Motor neuron (in vitro differentiated cells): ENCODE results near the gene SRSF4. TPM values are rescaled to one million over a fixed set of nuclear protein-coding genes. Genes with fewer than 3 reads are reported as not detected.
"Not testable (repeated sequence)": the region's sequence is repeated elsewhere in the genome, so short reads cannot be mapped to it uniquely, and the experiment has no call there.

Experiments used
- ATAC-seq, 8 experiments: fragments of 200-7000 bp; cut with Tn5 transposase; replicated peaks in 6 of 8; 2 replicates each; pipeline ENCODE4 v1.8.0; 2021; ENCODE audit warnings: mild to moderate bottlenecking in 8 of 8, moderate library complexity in 8 of 8
- H3K27ac ChIP-seq, 2 donors: fragments of 250-450 bp; sonication (Bioruptor Pico); 2 replicates each; pipeline ENCODE4 v1.9.0; 2021; ENCODE audit warnings: antibody characterized with exemption in 2 of 2, mild to moderate bottlenecking in 2 of 2, moderate library complexity in 1 of 2
- H3K4me1 ChIP-seq, 2 donors: fragments of 250-450 bp; sonication (Bioruptor Pico); replicated peaks in 1 of 2; 2 replicates each; pipeline ENCODE4 v1.6.1; 2021; ENCODE audit warnings: antibody characterized with exemption in 2 of 2, mild to moderate bottlenecking in 2 of 2, moderate library complexity in 1 of 2
- H3K4me3 ChIP-seq, 5 donors: fragments of 250-450 bp; sonication (Bioruptor Pico); 2 replicates each; pipeline ENCODE4 v1.9.0; 2021; ENCODE audit warnings: antibody characterized with exemption in 5 of 5, mild to moderate bottlenecking in 5 of 5, moderate library complexity in 4 of 5
- WGBS, 10 experiments: fragments of 450-650 bp; shearing (Covaris generic); methylation state at CpG; one replicate each; pipeline ENCODE4 v1.0.0; 2022; 5-methylcytosine and 5-hydroxymethylcytosine counted together
- in situ Hi-C, 9 experiments: fragments of 400-800 bp; cut with MboI; loops; one replicate each; pipeline ENCODE4 v1.15.0; 2021; ENCODE audit warnings: low sequenced_read_pairs in 9 of 9, low pct_unique_long_range_greater_than_20kb in 2 of 9; ENCODE audit not compliant: unreplicated experiment in 9 of 9
- total RNA-seq, 8 experiments: library from RNA; unstranded; fragments of 300-600 nt; gene quantifications; 2 replicates each; pipeline versions ENCODE4 v1.2.3 to v1.2.4, GENCODE V29; 2022

Gene SRSF4
- total RNA-seq, 8 experiments from 2014 or later, result 43.5 to 98.4 (median 79.6) TPM

DNA sequence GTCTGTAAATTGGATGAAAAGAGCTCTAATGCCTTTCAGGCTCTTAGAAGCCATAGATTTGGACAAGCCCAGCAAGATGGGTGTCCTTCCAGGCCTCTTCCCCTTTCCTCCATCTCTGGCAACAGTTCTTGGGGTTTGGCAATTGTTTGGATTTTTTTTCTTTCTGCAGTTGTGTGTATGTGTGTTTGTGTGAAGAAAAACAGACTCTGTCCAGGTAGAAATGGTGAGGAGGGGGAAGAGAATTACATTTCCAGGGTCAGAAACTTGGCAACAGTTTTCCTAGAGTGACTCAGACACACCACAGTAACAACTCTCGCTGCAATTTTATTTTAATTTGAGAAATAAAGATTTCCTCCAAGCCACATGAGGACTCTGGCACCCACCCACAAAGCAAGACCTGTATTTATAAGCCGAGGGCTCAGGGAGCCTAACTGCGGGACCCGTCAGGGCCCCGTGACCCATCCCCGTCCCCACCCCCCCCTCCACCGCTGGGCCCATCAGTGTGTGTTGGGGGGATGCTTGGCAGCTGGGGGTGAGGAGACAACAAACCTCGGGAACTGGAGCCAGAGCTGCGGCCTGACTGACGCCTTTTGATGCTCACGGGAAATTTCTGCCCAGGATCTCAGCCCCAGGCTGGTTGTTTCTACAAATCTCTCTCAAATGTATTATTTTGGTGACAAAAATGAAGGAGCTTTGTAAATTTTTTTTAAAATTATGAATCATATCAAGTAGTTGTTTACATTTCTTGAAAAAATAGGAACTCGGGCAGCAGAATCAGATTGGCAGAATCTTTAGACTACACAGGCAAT, 62.4 kb downstream of the SRSF4 start:
- Histone ChIP-seq H3K4me3 (no peak overlapping the region), H3K4me1 (peaks cover 0 to 7% of the 10 kb centered on the region in 2 donors), H3K27ac (no peak overlapping the region)
- no peak for ATAC-seq
- in situ Hi-C loops, result no loop called here
- WGBS, 10 experiments, result 60 to 98% (median 80%) methylated on average over 1 to 5 of the region's 12 CpGs; no CpG with 5 or more reads in 3 of the 10 experiments

DNA sequence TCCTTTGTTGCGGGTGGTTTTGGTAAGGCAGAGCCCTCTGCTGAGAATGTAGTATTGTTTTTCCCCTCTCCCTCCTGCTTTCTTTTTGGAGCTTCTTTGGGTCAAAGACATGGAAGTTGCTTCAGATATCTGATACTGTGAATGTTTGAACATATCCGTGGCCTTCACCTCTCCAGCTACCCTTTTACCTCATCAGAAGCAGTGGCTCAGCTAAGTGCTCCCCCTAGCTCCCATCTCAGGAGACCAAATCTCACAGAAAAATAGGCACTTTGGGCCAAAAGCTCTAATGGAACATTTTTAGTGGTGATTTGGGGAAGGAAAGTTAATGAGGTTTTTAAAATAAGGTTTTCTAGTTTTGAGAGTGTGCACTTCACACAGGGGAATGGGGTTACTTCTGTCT, 64.3 kb downstream of the SRSF4 start:
- no peak overlapping the region for H3K4me3 ChIP-seq
- H3K27ac ChIP-seq, result no peak overlapping the region
- in situ Hi-C loops, result no loop called here
- 50 to 100% (median 88%) methylated on average over 1 to 2 of the region's 2 CpGs; no CpG with 5 or more reads in 4 of the 10 experiments for WGBS, 10 experiments
- ATAC-seq, result no peak
- H3K4me1 ChIP-seq, result peaks cover 0 to 3% of the 10 kb centered on the region in 2 donors

DNA sequence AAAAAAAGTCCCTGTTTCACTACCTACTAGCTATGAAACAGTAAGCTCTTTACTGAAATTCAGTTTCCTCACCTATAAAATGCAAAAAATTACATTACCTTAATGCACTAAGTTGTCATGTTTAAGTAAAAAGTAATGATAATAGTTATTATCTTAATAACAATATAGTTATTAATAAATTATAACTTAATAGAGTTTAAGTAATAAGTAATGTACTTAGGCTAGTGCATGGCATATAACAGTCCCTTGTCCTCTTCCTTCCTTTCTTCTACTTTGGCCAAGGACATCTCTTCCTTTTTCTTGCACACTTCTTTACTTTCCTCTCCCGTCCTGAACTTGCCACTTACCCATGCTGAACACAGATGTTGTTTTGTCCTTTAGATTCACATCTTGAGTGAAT, 67.0 kb downstream of the SRSF4 start:
- ATAC-seq, result no peak
- H3K27ac ChIP-seq, result no peak overlapping the region
- in situ Hi-C loops, result no loop called here
- H3K4me3 ChIP-seq, result no peak overlapping the region
- 60 to 100% (median 90%) methylated on average over 1 of the region's 1 CpG; no CpG with 5 or more reads in 3 of the 10 experiments for WGBS, 10 experiments
- no peaks in the 10 kb centered on the region for H3K4me1 ChIP-seq

DNA sequence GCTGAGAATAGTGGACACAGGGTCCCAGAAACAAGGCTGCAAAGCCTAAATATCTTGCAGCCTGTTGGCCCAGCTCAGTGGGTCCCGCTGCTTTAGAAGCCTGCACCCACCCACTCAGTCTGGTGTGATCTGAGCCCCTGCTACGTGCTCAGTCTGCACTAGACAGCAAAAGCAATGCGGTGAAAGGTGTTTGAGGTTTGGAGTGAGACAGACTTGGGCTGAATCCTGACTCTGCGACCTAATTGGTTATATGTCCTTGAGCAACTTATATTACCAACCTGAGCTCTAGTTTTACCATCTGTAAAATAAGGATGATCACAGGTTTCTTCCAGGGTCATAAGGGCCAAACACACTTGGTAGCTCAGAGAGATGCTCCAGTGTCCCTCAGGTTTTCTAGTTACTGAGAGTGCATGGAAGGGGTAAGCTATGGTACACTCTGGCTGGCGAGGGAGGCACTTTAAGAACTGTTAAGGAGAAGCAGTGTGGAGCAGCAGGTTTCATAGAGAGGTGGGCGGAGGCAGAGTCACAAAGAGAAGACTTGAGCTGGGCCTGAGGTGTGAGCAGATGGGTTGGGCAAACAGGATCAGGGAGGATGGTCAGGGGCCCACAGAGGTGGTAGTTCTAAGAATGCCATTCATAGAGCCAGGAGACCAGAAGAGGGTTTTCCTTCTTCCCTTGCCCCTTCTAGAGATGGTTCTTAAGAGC, 68.1 kb downstream of the SRSF4 start:
- Histone ChIP-seq H3K4me3 (no peak overlapping the region), H3K27ac (no peak overlapping the region), H3K4me1 (no peaks in the 10 kb centered on the region)
- in situ Hi-C loops, result no loop called here
- ATAC-seq, result peak in 1 of 8 experiments; percentile 31
- WGBS, 10 experiments, result 77 to 100% (median 81%) methylated on average over 1 to 5 of the region's 6 CpGs; no CpG with 5 or more reads in 3 of the 10 experiments

DNA sequence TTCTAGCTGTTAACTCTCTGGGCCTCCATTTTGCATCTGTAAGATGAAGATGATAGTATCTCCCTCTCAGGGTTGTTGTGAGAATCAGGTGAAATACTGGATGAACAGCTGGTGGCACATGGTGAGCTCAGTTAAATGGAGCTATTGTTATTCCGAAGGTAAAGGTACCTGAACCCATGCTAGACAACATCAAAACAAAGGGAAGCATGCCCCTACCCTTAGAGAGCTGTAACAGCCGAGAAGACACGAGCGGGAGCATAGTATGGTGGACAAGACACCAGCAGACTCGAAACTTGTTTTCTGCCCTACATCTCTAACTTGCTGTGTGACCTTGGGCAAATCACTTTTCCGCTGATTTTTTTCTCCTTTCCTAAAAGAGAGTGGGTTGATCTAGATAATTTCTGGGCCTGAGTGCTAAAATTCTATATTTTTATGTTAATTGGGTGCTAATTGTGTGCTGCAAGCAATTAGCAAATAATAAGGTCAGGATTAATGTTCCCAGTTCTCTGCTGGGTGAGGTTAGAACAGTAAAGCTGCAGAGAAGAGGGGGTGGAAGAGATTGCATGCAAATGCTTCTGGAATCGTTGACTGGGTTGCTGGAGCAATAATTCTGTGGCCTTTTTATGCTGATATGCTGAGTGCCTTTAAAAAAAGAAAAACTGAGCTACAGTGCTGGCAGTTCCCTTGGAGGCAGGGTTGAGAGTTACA, 68.8 kb downstream of the SRSF4 start:
- in situ Hi-C loops, result no loop called here

DNA sequence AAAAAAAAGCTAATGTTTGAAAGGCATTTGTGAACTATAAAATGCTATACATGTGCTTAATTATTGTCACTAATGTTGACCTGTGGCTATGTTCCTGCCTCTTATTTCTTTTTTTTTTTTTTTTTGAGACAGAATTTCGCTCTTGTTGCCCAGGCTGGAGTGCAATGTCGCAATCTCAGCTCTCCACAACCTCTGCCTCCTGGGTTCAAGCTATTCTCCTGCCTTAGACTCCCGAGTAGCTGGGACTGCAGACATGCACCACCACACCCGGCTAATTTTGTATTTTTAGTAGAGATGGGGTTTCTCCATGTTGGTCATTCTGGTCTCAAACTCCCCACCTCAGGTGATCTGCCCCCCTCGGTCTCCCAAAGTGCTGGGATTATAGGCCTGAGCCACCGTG, 73.7 kb downstream of the SRSF4 start:
- H3K4me3 ChIP-seq, H3K4me1 ChIP-seq, ATAC-seq, H3K27ac ChIP-seq, in situ Hi-C loops: not testable (repeated sequence)
- 45 to 100% (median 83%) methylated on average over 1 to 6 of the region's 6 CpGs; no CpG with 5 or more reads in 2 of the 10 experiments for WGBS, 10 experiments

More for the DNA sequence above, 68.8 kb downstream of the SRSF4 start:
- Histone ChIP-seq H3K27ac (no peak overlapping the region), H3K4me3 (no peak overlapping the region), H3K4me1 (no peaks in the 10 kb centered on the region)
- 47 to 85% (median 77%) methylated on average over 2 to 7 of the region's 7 CpGs; no CpG with 5 or more reads in 1 of the 10 experiments for WGBS, 10 experiments
- peak in 3 of 8 experiments; percentile 58 to 93 (median 81) for ATAC-seq

DNA sequence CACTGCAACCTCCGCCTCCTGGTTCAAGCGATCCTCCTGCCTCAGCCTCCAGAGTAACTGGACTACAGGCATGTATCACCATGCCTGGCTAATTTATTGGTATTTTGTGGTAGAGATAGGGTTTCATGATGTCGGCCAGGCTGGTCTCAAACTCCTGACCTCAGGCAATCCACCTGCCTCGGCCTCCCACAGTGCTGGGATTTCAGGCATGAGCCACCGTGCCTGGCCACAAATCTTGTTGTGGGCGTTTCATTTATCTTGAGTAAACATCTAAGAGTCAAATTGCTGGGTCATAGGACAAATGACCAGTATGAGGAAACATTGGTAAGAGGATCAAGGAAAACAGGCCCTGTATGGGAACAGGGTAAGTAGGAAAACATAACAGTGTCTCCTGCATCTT, 75.9 kb downstream of the SRSF4 start:
- no peak overlapping the region for H3K27ac ChIP-seq
- H3K4me1 ChIP-seq, result no peaks in the 10 kb centered on the region
- in situ Hi-C loops, result no loop called here
- ATAC-seq, result no peak
- no peak overlapping the region for H3K4me3 ChIP-seq
- 84 to 100% (median 90%) methylated on average over 1 to 6 of the region's 6 CpGs; no CpG with 5 or more reads in 2 of the 10 experiments for WGBS, 10 experiments

DNA sequence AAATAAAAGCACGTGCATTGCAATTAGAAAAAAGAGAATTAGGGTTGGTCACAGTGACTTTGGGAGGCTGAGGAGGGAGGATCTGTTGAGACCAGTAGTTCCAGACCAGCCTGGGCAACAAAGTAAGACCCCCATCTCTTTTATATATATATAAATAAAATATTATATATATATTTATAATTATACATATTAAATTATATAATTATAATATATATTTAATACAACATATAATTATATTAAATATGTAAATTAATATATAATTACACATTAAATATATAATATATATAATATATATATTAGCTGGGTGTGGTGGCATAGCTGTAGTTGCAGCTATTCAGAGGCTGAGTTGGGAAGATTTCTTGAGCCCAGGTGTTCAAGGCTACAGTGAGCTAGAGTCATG, 81.2 kb downstream of the SRSF4 start:
- WGBS, 10 experiments, result 0 to 100% (median 88%) methylated on average over 1 of the region's 1 CpG; no CpG with 5 or more reads in 1 of the 10 experiments
- Histone ChIP-seq H3K4me1 (peaks cover 0 to 8% of the 10 kb centered on the region in 2 donors), H3K4me3 (no peak overlapping the region), H3K27ac (no peak overlapping the region)
- no peak for ATAC-seq
- in situ Hi-C loops, result no loop called here

DNA sequence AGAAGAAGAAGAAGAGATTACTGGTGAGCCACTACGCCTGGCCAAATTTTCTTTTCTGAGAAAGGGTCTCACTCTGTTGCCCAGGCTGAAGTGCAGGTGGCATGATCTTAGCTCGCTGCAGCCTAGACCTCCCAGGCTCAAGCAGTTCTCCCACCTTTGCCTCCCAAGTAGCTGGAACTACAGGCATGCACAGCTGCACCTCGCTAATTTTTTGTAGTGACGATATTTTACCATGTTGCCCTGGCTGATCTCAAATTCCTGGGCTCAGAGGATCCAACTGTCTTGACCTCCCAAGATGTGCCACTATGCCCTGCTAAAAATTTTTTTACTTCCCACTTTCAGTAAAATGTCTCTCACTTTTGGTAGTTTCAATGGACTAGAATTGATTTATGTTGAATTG, 82.4 kb downstream of the SRSF4 start:
- WGBS, 10 experiments, result 60 to 100% (median 96%) methylated on average over 1 to 4 of the region's 4 CpGs; no CpG with 5 or more reads in 3 of the 10 experiments
- no peak overlapping the region for H3K4me3 ChIP-seq
- no peak for ATAC-seq
- in situ Hi-C loops, result no loop called here
- no peak overlapping the region for H3K27ac ChIP-seq
- H3K4me1 ChIP-seq, result peaks cover 0 to 8% of the 10 kb centered on the region in 2 donors

Other genes with a start within 250 kb of the SRSF4 start
- gene TMEM200B, start 58.0 kb downstream of the SRSF4 start, total RNA-seq, result 1 to 10 TPM in 2 of 8 experiments, under 1 TPM in 6; 0.33 to 2.4 (median 0.66) TPM
- gene MECR, start 49.0 kb upstream of the SRSF4 start, total RNA-seq, result 10 to 100 TPM; 24.2 to 42.9 (median 29.2) TPM
- gene PTPRU, start 54.6 kb upstream of the SRSF4 start, total RNA-seq, result 10 to 100 TPM in 6 of 8 experiments, 1 to 10 TPM in 2; 1.2 to 44.8 (median 15.2) TPM